Stimulated activated CD4-positive, alpha-beta T cell treated with anti-CD3 and anti-CD28 coated beads, Interleukin-1b, Interleukin-23, amount 100 ng/mL, for 4 hours (primary cell): Measurements from ENCODE around the gene TJP3.
"Not testable (repeated sequence)": the region's sequence is repeated elsewhere in the genome, so short reads cannot be mapped to it uniquely, and the experiment has no call there.

Experiments
- DNase-seq, 2 donors: peaks; one replicate each; pipeline ENCODE4 v3.0.0-alpha.2; 2020; ENCODE audit warnings: low read depth in 2 of 2

Gene TJP3

GRCh38 chr19:3745363-3746045 is 37.3 kb downstream of the TJP3 start:
- no peak for DNase-seq

GRCh38 chr19:3746371-3747056 is 38.3 kb downstream of the TJP3 start:
- no peak for DNase-seq

- DNase-seq: no peak
Observed at GRCh38 chr19:3748965-3749364, 40.8 kb downstream of the TJP3 start.

- DNase-seq: no peak
Observed at GRCh38 chr19:3750211-3750610, 42.0 kb downstream of the TJP3 start.

GRCh38 chr19:3751236-3751635 is 43.1 kb downstream of the TJP3 start:
- no peak for DNase-seq

GRCh38 chr19:3752492-3752891 is 44.3 kb downstream of the TJP3 start:
- no peak for DNase-seq

- no peak for DNase-seq
Observed at GRCh38 chr19:3753631-3754410, 45.6 kb downstream of the TJP3 start.

GRCh38 chr19:3757705-3758104 is 49.5 kb downstream of the TJP3 start:
- not testable (repeated sequence) for DNase-seq

- not testable (repeated sequence) for DNase-seq
Observed at GRCh38 chr19:3758297-3758696, 50.1 kb downstream of the TJP3 start.

- DNase-seq: no peak
Observed at GRCh38 chr19:3759482-3760254, 51.5 kb downstream of the TJP3 start.

- DNase-seq: no peak
Observed at GRCh38 chr19:3760871-3761361, 52.7 kb downstream of the TJP3 start.

GRCh38 chr19:3761382-3762129 is 53.4 kb downstream of the TJP3 start, which contains the start of gene APBA3:
Gene APBA3, minus strand, starts transcription at chr19:3761692. Its CDS starts 1,428 bp downstream, at chr19:3760264.
- peak; percentile 96 to 97 for DNase-seq

- no peak for DNase-seq
Observed at GRCh38 chr19:3762130-3762473, 53.9 kb downstream of the TJP3 start.

GRCh38 chr19:3762501-3763459 is 54.6 kb downstream of the TJP3 start, which contains the start of gene MRPL54:
Gene MRPL54, plus strand, starts transcription at chr19:3762682. Its CDS starts 19 bp downstream, at chr19:3762701.
- DNase-seq: peak; percentile 98 to 99

- DNase-seq: no peak
Observed at GRCh38 chr19:3765121-3765520, 56.9 kb downstream of the TJP3 start.

- DNase-seq: not testable (repeated sequence)
Observed at GRCh38 chr19:3765757-3766156, 57.6 kb downstream of the TJP3 start.

- DNase-seq: no peak
Observed at GRCh38 chr19:3766520-3766919, 58.3 kb downstream of the TJP3 start.

GRCh38 chr19:3767050-3767449 is 58.9 kb downstream of the TJP3 start:
- DNase-seq: no peak

- DNase-seq: no peak
Observed at GRCh38 chr19:3768015-3768747, 60.0 kb downstream of the TJP3 start.
